ENCODE results near the gene MCOLN1.
"Not testable (repeated sequence)": the region's sequence is repeated elsewhere in the genome, so short reads cannot be mapped to it uniquely, and the experiment has no call there.

The MCOLN1 gene

DNA sequence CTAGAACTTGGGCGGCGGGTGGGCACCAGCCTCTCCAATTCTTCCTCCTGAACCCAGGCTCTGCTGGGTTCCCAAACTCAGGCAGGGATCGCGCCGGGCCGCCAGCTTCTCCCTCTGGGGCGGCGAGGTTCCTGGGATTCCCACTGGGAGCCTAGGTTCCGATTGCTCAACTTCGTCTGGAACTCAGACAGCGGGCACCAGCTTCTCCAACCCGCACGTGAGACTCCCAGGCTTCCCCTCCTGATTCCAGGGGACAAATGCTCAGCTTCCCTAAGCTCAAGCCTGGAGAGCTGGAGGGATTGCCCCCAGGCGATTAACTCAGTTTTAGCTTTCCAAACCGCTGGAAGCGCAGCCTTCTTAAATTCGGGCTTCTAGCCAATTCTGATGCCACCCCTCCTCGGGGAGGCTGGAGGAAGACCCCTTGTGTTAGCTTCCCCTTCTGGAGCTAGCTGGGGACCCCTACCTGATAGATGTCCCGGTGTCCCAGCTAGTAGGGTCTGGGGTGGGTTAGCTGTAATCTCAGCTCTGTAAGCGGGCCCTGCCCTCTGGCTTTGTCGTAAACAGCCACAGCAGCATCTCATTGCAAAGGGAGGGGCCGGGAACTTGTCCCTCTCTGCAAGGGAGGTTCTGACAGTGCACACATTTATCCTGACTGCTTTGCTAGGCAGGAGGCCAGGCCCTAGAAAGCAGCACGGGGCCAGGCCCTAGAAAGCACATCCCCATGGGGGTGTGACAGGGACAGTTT, 671 bp downstream of the MCOLN1 start:
- in situ Hi-C loops (cut with MboI; ENCODE audit: low sequenced_read_pairs): no loop called here

GRCh38 chr19:7524523-7524922, 2.1 kb downstream of the MCOLN1 start:
- in situ Hi-C loops (cut with MboI; ENCODE audit: low sequenced_read_pairs): no loop called here

DNA sequence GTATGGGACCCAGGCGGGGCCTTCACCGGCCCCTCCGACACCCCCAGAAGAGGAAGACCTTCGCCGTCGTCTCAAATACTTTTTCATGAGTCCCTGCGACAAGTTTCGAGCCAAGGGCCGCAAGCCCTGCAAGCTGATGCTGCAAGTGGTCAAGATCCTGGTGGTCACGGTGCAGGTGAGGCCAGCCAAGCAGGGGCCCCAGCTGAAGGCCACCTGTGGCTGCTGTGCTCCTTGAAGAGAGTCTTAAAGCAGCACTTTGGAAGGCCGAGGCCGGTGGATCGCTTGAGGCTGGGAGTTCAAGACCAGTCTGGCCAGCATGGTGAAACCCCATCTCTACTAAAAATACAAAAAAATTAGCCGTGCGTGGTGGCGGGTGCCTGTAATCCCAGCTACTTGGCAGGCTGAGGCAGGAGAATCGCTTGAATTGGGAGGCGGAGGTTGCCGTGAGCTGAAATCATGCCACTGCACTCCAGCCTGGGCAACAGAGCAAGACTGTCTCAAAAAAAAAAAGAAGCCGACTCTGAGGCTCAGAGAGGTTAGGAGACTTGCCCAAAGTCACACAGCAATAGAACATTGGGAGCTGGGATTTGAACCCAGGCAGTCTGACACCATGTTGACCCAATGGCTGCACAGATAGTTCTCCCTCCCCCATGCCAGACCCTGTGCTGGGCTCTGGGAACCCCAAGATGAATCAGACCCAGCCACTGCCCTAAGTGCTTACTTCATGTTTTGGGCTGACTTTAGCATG, 2.7 kb downstream of the MCOLN1 start:
- in situ Hi-C loops (cut with MboI; ENCODE audit: low sequenced_read_pairs): no loop called here

DNA sequence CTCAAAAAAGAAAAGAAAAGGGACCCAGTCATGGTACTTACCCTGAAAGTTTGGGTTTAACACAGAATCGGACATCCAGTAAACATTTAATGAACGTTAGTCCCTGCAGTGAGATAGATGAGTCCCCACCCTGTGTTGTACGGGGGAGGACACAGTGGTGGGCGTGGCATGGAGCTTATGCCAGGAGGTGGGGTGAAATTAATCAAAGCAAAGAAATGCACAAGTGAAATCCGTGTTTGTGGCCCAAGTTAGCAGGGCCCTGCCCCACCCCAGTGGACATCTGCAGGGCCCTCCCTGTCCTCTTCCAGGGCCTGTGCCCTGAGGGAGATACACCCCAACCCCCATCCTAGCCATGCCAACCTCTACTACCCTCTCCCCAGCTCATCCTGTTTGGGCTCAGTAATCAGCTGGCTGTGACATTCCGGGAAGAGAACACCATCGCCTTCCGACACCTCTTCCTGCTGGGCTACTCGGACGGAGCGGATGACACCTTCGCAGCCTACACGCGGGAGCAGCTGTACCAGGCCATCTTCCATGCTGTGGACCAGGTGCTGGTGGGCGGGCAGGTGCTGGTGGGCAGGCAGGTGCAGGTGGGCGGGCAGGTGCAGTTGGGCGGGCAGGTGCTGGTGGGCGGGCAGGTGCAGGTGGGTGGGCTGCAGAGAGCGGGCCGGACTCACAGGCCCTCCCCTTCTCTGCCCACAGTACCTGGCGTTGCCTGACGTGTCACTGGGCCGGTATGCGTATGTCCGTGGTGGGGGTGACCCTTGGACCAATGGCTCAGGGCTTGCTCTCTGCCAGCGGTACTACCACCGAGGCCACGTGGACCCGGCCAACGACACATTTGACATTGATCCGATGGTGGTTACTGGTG, 3.9 kb downstream of the MCOLN1 start:
- in situ Hi-C loops (cut with MboI; ENCODE audit: low sequenced_read_pairs): no loop called here

DNA sequence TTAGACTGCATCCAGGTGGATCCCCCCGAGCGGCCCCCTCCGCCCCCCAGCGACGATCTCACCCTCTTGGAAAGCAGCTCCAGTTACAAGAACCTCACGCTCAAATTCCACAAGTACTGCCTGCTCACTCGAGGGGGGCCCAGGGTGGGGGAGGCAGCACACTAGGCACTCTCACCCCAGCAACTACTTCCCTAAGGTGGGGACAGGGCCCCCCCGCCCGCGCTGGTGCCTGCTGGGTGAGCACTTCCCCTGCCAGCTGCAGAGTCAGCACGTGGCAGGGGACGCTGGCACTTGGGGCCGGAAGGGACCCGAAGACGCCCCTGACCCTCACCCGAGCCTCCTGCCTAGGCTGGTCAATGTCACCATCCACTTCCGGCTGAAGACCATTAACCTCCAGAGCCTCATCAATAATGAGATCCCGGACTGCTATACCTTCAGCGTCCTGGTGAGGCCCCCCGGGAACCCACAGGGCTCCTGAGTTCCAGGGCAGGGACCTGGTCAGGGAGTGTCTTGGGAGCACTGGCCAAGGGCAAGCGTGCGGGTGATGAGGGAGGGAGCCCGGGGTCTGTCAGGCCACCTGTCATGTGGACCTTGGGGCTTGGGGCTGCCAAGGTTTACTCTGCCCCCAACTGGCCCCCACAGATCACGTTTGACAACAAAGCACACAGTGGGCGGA, 5.2 kb downstream of the MCOLN1 start:
- in situ Hi-C loops (cut with MboI; ENCODE audit: low sequenced_read_pairs): no loop called here

DNA sequence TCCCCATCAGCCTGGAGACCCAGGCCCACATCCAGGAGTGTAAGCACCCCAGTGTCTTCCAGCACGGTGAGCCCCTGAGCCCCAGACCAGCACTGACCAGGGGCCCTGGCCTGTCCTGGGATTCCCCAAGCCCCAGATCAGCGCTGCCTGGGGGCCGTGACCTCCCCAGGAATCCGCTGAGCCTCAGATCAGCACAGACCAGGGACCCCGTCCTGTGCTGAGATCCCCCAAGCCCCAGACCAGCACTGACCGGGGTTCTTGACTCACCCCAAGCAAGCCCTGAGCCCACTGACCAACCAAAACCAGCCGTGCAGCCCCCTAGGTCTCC, 5.7 kb downstream of the MCOLN1 start:
- in situ Hi-C loops (cut with MboI; ENCODE audit: low sequenced_read_pairs): no loop called here

GRCh38 chr19:7528522-7529245, 6.3 kb downstream of the MCOLN1 start:
- in situ Hi-C loops (cut with MboI; ENCODE audit: low sequenced_read_pairs): no loop called here

DNA sequence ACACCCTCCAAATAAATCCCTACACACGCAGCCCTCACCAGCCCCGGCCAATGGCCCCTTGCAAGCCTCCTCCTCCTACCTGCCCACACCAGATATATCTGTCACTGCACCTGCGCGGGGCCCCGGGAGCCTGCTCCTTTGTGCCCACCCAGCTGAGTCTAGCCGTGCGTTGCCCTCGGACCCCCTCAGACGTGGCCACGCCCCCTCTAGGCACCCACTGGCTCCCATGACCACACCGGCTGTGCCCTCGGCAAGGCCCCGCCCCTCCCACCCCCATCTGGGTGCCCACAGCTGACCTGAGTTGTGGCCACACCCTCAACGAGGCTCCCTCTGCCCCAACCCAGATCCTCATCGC, 6.8 kb downstream of the MCOLN1 start:
- in situ Hi-C loops (cut with MboI; ENCODE audit: low sequenced_read_pairs): no loop called here

DNA sequence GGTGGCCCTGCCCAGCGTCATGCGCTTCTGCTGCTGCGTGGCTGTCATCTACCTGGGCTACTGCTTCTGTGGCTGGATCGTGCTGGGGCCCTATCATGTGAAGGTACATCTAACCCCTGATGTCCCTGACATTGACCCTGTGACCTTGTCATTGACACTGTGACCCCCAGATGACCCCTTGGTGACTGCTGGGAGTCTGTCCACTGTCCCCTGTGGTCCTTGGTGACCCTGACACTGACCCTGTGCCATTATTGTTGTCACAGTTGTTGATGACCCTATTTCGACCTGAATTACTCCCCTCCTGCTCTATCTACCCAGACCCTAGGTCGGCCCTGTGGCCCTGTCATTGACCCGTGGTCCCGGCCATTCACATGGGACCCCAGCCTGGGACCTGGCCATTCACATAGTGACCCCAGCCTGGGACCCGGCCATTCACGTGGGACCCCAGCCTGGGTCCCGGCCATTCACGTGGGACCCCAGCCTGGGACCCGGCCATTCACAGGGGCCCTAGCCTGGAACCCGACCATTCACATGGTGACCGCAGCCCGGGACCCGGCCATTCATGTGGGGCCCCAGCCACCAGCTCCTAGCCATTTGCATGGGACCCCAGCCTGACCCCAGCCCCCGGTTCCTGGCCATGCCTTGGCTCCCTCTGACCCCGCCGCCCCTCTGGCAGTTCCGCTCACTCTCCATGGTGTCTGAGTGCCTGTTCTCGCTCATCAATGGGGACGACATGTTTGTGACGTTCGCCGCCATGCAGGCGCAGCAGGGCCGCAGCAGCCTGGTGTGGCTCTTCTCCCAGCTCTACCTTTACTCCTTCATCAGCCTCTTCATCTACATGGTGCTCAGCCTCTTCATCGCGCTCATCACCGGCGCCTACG, 7.4 kb downstream of the MCOLN1 start:
- in situ Hi-C loops (cut with MboI; ENCODE audit: low sequenced_read_pairs): no loop called here

DNA sequence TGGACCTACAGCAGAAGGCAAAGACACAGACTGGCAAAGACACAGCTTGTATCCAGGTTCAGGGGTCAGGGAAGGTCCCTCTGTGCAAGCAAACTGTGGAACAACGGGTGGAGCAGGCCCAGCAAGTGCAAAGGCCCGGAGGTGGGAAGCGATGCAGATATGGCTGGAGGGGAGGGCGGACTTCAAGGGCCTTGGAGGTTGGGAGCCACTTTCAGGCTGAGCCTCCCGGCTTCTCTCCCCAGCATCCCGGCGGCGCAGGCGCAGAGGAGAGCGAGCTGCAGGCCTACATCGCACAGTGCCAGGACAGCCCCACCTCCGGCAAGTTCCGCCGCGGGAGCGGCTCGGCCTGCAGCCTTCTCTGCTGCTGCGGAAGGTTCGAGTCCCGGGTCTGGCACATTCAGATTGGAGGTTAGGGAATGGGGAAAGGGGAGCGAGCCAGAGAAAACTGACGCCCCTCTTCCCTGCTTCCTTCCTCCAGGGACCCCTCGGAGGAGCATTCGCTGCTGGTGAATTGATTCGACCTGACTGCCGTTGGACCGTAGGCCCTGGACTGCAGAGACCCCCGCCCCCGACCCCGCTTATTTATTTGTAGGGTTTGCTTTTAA, 11.0 kb downstream of the MCOLN1 start:
- in situ Hi-C loops (cut with MboI; ENCODE audit: low sequenced_read_pairs): no loop called here

DNA sequence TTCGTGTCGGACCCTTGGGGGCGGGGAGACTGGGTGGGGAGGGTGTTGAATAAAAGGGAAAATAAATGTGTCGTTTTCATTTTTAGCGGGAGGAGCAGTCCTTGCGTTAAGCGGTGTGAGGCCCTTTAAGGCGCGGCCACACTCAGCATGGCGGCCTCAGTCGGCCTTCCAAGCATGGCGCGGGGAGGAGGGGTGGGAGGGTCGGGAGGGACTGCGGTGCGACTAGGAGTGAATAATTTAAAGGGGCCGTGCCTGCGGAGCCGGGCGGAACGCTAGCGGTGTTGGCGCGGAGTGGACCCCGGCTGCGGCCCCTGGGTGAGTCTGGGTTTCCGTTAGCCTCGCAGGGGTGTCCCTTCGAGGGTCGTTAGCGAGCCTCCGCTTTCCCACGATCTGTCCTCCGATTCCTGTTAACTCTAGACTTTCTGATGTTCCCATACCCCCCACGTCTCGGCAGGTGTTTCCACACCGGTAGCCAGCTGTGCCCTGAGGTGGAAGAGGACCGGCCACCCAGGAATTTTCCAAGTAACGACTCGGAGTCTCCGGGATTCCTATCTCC, 11.6 kb downstream of the MCOLN1 start:
- in situ Hi-C loops (cut with MboI; ENCODE audit: low sequenced_read_pairs): no loop called here

DNA sequence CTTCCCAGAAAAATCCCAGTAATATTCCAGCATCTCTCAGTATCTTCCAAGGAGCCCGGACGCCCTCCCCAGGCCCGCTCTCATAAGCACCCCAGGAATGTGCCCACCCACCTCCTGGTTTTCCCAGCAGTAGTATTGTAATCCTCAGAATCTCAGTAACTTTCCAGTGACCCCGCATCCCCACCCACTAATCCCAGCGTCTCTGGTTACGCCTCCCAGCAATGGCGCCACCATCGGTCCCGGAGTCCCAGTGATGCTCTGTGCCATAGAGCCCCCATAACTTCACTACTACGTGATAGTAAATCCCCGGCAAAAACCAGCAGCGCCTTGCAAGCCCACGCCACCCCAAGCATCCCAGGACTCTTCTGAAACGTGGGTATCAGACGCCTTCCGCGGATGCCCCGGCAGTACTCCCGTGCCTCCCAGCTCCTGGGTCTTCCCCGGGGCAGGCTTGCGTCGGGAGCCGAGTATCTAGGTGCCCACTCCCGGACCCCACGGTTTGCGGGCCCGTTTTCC, 12.2 kb downstream of the MCOLN1 start:
- in situ Hi-C loops (cut with MboI; ENCODE audit: low sequenced_read_pairs): no loop called here

DNA sequence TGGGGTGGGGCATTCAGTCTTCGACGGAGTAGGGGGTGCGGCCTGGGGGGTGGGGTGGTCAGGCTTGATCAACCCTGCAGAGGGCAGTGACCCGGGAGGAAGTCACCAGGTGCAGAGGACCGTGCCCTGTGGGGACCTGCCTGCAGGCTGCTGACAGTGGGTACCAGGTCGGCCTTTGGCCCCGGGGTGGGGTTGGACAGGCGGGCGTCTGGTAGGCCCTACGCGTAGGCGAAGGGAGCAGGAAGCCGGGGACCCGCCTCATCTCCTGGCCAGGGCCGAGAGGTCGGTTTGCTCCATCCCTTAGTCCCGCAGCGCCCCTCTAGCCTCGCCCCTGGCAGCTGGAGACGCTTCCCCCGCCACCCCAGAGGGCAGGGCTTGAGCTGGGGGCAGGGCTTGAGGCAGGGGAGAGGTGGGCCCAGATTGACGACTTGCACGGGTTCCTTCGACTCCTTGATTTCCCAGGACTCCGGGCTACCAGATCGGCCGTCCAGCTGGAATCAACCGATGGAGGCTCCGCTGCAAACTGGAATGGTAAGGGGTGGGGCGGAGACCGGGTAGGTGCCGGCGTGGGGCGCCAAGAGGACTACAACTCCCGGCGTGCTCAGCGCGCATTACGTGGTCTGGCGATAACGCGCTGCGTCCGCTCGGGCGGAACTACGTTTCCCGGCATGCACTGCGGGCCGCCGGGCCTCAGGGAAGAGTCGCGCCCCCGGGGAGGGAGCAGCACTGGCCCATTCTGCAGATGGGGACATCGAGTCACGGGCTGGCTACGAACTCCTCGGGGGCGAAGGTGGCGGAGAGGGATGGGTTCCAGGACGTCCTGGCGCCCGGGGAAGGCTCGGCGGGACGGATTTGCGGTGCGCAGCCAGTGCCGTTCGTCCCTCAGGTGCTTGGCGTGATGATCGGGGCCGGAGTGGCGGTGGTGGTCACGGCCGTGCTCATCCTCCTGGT, 12.9 kb downstream of the MCOLN1 start, which contains the start of gene PNPLA6:
Gene PNPLA6, plus strand, starts transcription at position 671 of the 951 bp plus-strand sequence. Its CDS starts 72 bp downstream, at position 743.
- in situ Hi-C loops (cut with MboI; ENCODE audit: low sequenced_read_pairs): no loop called here

DNA sequence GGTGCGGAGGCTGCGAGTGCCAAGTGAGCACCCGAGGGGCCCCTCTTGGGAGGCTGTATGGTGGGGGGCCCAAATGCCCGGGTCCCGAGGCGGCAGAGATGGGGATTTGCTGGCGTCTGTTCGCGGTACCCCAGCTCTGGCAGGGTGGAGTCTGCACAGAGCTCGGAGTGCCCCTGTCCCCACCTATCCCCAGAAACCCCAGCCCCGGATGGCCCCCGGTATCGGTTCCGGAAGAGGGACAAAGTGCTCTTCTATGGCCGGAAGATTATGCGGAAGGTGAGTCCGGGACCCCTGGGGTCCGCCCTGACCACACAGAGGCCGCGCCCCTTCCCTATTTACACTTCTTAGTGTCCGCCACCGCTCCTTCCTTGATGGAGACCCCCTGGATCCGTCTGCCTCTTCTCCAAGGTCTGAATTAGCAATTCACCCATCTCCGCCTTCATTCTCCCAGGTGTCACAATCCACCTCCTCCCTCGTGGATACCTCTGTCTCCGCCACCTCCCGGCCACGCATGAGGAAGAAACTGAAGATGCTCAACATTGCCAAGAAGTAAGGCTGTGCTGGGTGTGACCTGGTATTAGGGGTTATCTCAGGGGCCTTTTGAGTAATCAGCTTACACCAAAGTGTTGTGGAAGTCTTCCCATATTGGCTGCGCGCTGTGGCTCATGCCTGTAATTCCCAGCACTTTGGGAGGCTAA, 13.7 kb downstream of the MCOLN1 start:
- in situ Hi-C loops (cut with MboI; ENCODE audit: low sequenced_read_pairs): no loop called here

GRCh38 chr19:7538990-7539389, 16.6 kb downstream of the MCOLN1 start:
- in situ Hi-C loops (cut with MboI; ENCODE audit: low sequenced_read_pairs): not testable (repeated sequence)

GRCh38 chr19:7539827-7540425, 17.5 kb downstream of the MCOLN1 start:
- in situ Hi-C loops (cut with MboI; ENCODE audit: low sequenced_read_pairs): no loop called here
